GM18873 (cell line): ENCODE results near the gene ZNF232.
"Not testable (repeated sequence)": the region's sequence is repeated elsewhere in the genome, so short reads cannot be mapped to it uniquely, and the experiment has no call there.

Source experiments
- ATAC-seq: cut with Tn5 transposase; IDR thresholded peaks from one replicate; pipeline ENCODE4 v1.9.1; 2021; ENCODE audit warnings: mild to moderate bottlenecking, moderate library complexity, moderate number of reproducible peaks; ENCODE audit not compliant: unreplicated experiment, low FRiP score

The ZNF232 gene

DNA sequence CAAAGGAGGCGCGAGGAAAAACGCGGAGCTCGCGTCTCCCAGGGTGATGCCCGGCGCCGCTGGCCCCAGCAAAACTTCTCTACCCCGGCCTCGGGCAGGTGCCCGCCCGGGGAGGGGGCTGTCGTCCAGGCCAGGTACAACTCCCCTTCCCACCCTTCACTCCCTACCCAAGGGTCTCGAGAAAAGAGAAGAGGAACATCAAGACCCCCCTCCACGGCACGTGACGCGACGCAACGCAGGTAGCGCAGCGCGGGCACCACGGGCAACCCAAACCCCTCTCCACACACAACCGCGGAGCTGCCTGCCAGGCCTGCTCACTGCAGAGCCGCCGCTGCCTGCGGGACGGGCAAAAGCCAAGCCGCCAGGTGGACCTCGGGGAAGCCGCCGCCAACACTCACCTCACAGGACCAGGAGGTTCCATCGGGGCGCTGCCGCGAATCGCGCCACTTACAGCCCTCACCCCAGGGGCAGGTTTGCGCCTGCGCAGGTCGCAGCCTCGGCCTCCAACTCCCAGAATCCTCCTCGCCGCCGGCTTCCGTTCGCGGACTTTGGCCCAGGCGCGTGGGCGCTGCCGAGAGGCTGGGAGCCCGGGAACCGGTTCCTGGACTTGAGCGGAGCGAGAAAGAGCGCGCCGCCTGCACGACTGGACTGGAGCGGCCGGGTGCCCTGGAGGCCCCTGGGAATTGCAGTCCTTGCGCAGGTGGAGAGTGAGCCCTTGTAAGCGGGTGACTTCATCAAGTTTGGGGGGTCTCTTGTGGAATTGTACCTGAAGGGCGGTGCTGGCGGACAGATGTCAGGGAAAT is at the start of gene ZNF232:
Gene ZNF232, minus strand, starts transcription at position 477 of the 803 bp plus-strand sequence. Its CDS starts 56 bp downstream, at position 421.
- ATAC-seq = peak; percentile 84

DNA sequence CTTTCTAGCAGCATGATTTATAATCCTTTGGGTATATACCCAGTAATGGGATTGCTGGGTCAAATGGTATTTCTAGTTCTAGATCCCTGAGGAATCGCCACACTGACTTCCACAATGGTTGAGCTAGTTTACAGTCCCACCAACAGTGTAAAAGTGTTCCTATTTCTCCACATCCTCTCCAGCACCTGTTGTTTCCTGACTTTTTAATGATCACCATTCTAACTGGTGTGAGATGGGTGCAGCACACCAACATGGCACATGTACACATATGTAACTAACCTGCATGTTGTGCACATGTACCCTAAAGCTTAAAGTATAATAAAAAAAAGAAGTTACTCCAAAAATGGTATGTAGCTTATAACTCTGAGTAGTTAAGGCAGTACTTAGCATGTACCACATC is 49.0 kb upstream of the ZNF232 start:
- not testable (repeated sequence) for ATAC-seq

GRCh38 chr17:5146122-5146521 is 34.4 kb upstream of the ZNF232 start:
- not testable (repeated sequence) for ATAC-seq

DNA sequence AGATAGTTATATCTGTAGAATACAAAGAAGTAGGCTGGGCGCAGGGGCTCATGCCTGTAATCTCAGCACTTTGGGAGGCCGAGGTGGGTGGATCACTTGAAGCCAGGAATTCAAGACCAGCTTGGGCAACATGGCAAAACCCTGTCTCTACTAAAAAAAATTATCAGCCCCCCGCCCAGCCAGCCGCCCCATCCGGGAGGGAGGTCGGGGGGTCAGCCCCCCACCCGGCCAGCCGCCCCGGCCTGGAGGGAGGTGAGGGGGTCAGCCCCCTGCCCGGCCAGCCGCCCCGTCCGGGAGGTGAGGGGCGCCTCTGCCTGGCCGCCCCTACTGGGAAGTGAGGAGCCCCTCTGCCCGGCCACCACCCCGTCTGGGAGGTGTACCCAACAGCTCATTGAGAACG is 31.2 kb upstream of the ZNF232 start:
- not testable (repeated sequence) for ATAC-seq

DNA sequence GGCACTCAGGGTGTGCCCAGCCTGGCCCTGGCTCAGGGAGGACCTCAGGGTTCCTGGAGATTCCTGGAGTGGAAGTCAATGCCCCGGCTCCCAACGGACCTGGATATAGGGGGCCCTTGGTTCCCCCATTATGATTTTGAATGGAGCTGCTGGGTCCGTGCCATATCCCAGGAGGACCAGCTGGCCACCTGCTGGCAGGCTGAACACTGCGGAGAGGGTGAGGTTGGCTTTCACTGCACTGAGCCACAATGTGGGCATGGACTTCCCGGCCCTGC is 27.7 kb upstream of the ZNF232 start:
- ATAC-seq = no peak

DNA sequence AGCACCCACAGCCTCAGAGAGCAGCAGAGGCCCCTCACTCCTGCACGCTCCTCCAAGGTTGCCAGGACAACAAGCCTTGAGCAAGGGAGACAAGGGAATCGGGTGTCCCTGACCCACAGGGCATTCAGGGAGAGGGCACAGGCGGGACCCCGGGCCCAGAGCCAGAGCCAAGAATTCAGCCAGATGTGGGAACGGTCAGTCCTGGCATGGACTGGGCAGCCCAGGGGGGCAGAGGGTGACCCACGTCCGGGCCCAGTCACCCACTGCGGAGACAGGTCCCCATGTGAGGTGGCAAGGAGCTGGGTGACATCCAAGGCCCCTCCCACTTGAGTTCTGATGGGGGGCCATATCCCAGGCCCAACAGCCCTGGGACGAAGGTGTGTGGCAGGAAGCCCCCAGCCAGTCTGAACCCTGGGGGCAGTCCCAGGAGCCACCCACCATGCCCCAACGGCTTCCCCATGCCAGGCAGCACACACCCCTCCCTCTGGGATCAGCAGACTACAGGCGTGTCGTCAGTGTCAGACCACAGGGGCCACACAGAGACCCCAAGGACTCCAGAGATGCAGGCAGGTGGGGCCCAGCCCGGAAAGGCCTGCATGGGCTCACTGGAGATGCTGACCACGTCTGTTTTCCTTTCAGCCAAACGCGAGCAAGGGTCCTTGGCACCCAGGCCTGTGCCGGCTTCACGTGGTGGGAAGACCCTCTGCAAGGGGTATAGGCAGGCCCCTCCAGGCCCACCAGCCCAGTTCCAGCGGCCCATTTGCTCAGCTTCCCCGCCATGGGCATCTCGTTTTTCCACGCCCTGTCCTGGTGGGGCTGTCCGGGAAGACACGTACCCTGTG is 27.2 kb upstream of the ZNF232 start:
- no peak for ATAC-seq

DNA sequence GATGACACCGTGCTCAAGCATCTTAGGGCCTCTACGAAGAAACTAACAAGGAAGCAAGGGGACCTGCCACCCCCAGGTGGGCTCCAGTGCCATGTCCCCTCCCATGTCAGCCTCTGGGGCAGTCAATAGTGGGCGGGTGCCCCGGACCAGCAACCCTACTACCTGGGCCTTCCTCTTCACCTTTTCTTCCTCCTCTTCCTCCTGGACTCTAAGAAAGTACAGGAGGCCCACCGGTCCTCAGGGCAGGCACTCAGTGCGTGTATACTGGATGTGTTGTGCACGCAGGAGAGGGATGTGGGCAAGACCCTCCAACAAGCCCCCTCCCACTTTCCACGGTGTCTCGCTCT is 26.5 kb upstream of the ZNF232 start:
- ATAC-seq = not testable (repeated sequence)

GRCh38 chr17:5137511-5138197 is 26.0 kb upstream of the ZNF232 start:
- not testable (repeated sequence) for ATAC-seq

DNA sequence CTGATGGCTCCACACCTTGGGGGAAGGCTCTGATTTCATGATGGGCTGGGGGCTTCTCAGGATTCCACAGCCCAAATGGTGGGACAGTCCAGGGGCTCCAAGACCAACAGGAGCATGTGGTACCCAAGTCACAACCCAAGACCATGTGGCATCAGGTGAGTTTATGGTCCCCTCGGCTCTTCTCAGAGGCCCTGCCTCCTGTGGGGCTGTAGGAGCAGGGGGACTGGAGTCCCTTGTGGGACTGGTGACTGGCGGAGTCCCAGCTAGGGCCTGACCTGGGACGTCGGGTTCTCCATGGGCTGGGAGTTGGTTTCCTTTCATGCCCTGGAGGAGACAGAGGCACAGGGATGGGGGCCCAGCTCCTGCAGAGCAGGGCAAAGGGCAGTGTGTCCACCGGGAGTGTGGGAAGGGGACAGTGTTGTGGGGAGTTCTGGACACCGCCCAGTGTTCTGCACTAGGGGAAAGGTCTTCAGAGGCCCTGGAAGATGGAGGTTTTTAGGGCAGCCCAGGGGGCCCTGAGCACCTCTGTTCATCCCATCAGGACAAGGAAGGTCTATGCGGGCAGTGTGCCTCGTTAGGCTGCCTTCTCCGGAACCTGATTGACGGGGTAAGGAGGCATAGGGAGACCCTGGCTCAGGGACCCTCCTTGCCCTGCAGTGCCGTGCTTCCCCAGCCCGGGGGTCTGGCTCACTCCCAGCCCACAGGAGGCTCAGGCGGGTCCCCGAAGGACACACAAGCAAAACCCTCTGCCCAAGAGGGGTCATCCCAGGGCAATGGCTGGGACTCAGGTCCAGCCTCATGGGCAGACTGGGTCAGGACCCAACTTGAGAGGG is 25.1 kb upstream of the ZNF232 start:
- not testable (repeated sequence) for ATAC-seq

GRCh38 chr17:5135726-5136579 is 24.3 kb upstream of the ZNF232 start:
- no peak for ATAC-seq

DNA sequence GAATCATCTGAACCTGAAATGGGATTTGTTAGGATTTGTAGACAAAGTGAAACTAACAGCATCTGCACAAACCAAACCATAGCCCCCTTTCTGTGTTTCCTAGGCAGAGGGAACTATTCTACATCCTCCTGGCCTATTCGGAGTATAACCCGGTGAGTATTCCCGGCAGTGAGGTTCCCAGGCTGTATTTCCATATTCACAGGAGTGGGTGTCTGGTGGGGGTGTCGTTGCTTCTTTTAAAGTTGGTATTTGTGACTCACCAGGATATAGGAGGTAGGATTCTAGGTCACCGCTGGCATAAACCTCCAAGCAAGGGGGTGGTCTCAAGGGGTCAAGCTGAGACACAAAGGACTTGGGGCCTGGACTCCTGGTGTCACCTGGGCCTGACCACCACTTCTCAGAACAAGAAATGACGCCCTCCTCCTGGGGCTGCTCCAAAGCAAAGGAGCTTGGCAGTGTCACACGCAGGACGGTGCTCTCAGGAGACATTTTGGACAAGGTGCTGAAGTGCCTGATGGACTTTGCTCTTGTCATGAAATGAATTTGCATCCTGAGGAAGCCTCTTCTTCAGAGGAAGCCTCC is 23.5 kb upstream of the ZNF232 start:
- not testable (repeated sequence) for ATAC-seq

DNA sequence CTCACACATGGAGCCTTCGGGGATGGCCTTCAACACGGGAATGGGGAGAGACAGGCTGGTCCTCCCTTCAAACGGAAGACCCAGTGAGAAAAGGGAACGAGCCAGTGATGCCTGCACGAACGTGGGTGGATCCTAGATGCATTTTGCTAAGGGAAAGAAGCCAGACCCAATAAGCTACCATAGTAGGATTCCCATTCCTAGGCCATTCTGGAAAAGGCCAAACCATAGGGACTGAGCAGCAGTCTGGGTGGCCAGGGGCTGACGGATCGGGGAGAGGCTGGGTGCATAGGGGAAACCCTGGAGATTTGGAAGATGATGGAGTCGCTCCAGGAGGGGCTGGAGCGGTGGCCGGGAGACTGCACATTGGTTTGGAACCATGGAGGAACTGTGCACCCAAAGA is 22.9 kb upstream of the ZNF232 start:
- ATAC-seq = not testable (repeated sequence)

GRCh38 chr17:5133961-5134360 is 22.3 kb upstream of the ZNF232 start:
- ATAC-seq = not testable (repeated sequence)

- no peak for ATAC-seq
Measured at GRCh38 chr17:5133311-5133710, 21.6 kb upstream of the ZNF232 start.

DNA sequence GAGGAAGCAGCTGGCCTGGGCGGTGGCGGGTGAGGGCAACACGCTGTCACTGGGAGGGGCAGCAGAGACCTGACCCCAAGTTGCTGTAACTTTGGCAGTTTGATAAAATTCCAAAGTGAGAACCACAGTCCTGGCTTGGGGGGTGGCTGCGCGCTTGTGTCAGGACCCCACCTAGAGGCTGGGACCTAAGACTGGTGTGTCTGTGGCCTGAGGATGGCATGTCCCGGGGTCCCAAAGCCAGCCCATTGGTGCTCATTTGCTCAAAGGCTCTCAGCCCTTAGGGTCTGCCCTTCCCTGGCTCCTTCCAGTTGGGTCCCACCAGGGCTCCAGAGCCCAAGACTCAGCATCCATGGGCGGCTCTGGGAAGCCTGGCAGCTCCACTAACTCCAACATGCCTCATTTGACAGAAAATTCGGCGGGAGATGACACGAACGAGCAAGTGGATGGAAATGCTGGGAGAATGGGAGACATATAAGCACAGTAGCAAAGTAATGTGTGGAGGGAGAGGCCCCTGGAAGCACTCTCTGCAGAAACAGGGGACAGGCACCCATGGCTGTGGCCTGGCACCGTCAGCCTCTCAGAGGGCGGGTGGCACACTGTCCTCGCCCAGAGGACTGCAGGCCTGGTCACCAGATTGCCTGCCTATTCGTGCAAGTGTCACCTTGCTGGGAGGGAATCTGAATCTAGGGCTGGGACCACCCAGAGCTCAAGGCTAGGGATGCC is 21.0 kb upstream of the ZNF232 start:
- not testable (repeated sequence) for ATAC-seq

- ATAC-seq = not testable (repeated sequence)
Measured at GRCh38 chr17:5131799-5132502, 20.3 kb upstream of the ZNF232 start.

DNA sequence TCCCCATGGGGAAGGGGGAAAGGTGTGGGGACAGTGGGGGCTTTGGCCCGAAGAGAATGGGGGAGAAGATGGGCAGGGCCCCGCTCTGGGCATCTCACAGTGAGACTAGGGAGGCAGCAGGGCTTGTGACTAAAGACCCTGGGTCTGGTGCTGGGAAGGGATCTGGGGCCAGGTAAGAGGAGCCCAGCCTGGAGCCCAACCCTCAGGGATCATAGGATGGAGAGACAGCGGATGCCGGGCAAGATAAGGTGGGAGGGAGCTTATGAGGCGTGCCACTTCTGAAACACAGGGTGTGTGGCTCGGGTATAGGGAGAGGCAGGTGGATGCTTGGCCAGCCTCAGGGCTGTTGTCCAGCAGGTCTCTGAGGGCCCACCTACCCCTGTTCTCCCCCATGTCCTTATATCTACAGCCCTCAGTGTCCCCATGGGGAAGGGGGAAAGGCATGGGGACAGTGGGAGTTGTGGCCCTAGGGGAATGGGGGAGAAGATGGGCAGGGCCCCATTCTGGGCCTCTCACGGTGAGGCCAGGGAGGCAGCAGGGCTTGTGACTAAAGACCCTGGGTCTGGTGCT is 19.6 kb upstream of the ZNF232 start:
- ATAC-seq = no peak
